Endothelial cell of umbilical vein (primary cell): ENCODE measurements around the gene GAPVD1. TPM values are rescaled to one million over a fixed set of nuclear protein-coding genes. Genes with fewer than 3 reads are reported as not detected.
A peak's percentile ranks its signal among the peaks of the same experiment; 100 is the strongest.

Source experiments
- BruUV-seq: library from RNA; stranded (reverse); fragments of 400-500 nt; replicated peaks from 2 replicates; lab custom pipeline; 2021; lab: Mats Ljungman, UMichigan
- CTCF ChIA-PET: fragments of 300-600, 350-600 bp; sonication (Branson Sonifier 250); formaldehyde crosslinking; loops from one replicate; lab custom pipeline; 2021; ENCODE audit warnings: antibody characterized with exemption, inconsistent platforms; lab: Charles Lee
- POLR2A ChIA-PET: fragments of 300-600, 350-600 bp; sonication (Branson Sonifier 250); formaldehyde crosslinking; loops from one replicate; lab custom pipeline; 2021; ENCODE audit warnings: antibody characterized with exemption, inconsistent platforms; lab: Charles Lee
- DNase-seq: peaks from one replicate; pipeline ENCODE4 v3.0.0-alpha.2; 2011; ENCODE audit warnings: low read depth, low spot score
- FAIRE-seq: peaks from 2 replicates; lab custom pipeline; 2011; peaks lifted over from hg19 to GRCh38; lab: Jason Lieb, UNC
- H2AFZ ChIP-seq: 2 replicates; pipeline ENCODE4 v1.6.0; 2012; ENCODE audit warnings: low read depth, low read length, control low read depth, inconsistent platforms
- H3K27ac ChIP-seq: 2 replicates; pipeline ENCODE4 v1.5.1; 2011; ENCODE audit warnings: low read depth, mild to moderate bottlenecking, control low read depth, low read length, moderate library complexity; ENCODE audit not compliant: insufficient read depth
- H3K27me3 ChIP-seq, 2 experiments: 2 replicates each; pipeline versions ENCODE4 v1.6.0 to v1.6.1; 2011; ENCODE audit warnings: low read length in 2 of 2, mixed read lengths in 1 of 2; ENCODE audit not compliant: control insufficient read depth in 2 of 2, insufficient read depth in 2 of 2
- H3K36me3 ChIP-seq, 2 experiments: 2 replicates in 1 of 2; 3 replicates in 1 of 2; pipeline ENCODE4 v1.5.1; 2011; ENCODE audit warnings: low read length in 2 of 2, mild to moderate bottlenecking in 1 of 2, moderate library complexity in 1 of 2; ENCODE audit not compliant: control insufficient read depth in 2 of 2, insufficient read depth in 2 of 2; ENCODE audit errors: extremely low read depth in 1 of 2
- H3K4me1 ChIP-seq: 3 replicates; pipeline ENCODE4 v1.5.1; 2011; ENCODE audit warnings: mild to moderate bottlenecking, low read length; ENCODE audit not compliant: control insufficient read depth, insufficient read depth; ENCODE audit errors: extremely low read depth
- H3K4me2 ChIP-seq: 2 replicates; pipeline ENCODE4 v1.6.1; 2011; ENCODE audit warnings: low read length, control low read depth, mixed read lengths; ENCODE audit not compliant: insufficient read depth
- H3K4me3 ChIP-seq, 3 experiments: fragments of 200-600 bp in 1 of 3; sonication (generic), shearing (Covaris generic) in 1 of 3; replicated peaks in 1 of 3; 2 replicates each; pipeline ENCODE4 v1.5.1; 2011 to 2016; ENCODE audit warnings: control low read depth in 3 of 3, low read length in 3 of 3, mild to moderate bottlenecking in 2 of 3, inconsistent platforms in 1 of 3, low read depth in 1 of 3, moderate library complexity in 1 of 3; ENCODE audit not compliant: insufficient read depth in 1 of 3
- H3K79me2 ChIP-seq: 2 replicates; pipeline ENCODE4 v1.6.0; 2012; ENCODE audit warnings: low read length, inconsistent platforms; ENCODE audit not compliant: control insufficient read depth, insufficient read depth
- H3K9ac ChIP-seq: replicated peaks from 2 replicates; pipeline ENCODE3; 2011; ENCODE audit warnings: low read length, control low read depth; ENCODE audit not compliant: insufficient read depth; ENCODE audit errors: extremely low read depth
- H3K9me1 ChIP-seq: replicated peaks from 3 replicates; pipeline ENCODE4 v1.6.0; 2011; ENCODE audit warnings: mild to moderate bottlenecking, low read length; ENCODE audit not compliant: control insufficient read depth, insufficient read depth; ENCODE audit errors: extremely low read depth
- H3K9me3 ChIP-seq: replicated peaks from 2 replicates; pipeline ENCODE4 v1.5.1; 2012; ENCODE audit warnings: low read length, inconsistent platforms; ENCODE audit not compliant: control insufficient read depth, insufficient read depth
- H4K20me1 ChIP-seq: replicated peaks from 2 replicates; pipeline ENCODE3; 2011; ENCODE audit warnings: mild to moderate bottlenecking, low read length; ENCODE audit not compliant: control insufficient read depth, insufficient read depth; ENCODE audit errors: extremely low read depth
- CTCF ChIP-seq, 2 donors: IDR thresholded peaks; 1 replicate in 1 of 2; 2 replicates in 1 of 2; pipeline ENCODE4 v1.5.1; 2011; ENCODE audit warnings: low read length in 2 of 2, mild to moderate bottlenecking in 2 of 2, moderate library complexity in 2 of 2, control low read depth in 1 of 2, inconsistent platforms in 1 of 2, low read depth in 1 of 2; ENCODE audit not compliant: insufficient read depth in 1 of 2; ENCODE audit errors: extremely low read depth in 1 of 2
- EZH2 ChIP-seq: IDR thresholded peaks from 2 replicates; pipeline ENCODE4 v1.6.1; 2012; ENCODE audit warnings: borderline replicate concordance, low read depth, mild to moderate bottlenecking, moderate library complexity, low read length, inconsistent platforms; ENCODE audit not compliant: severe bottlenecking
- FOS ChIP-seq: IDR thresholded peaks from 2 replicates; pipeline ENCODE4 v1.6.1; 2011; ENCODE audit warnings: mild to moderate bottlenecking, low read length, moderate library complexity, borderline replicate concordance; ENCODE audit not compliant: insufficient read depth
- GATA2 ChIP-seq: IDR thresholded peaks from 2 replicates; pipeline ENCODE4 v1.7.0; 2011; ENCODE audit warnings: low read depth, mild to moderate bottlenecking, moderate library complexity, mixed read lengths, low read length; ENCODE audit not compliant: insufficient read length, insufficient read depth
- JUN ChIP-seq: IDR thresholded peaks from 2 replicates; pipeline ENCODE4 v1.6.1; 2011; ENCODE audit warnings: borderline replicate concordance, low read depth; ENCODE audit not compliant: insufficient read length, insufficient read depth
- MYC ChIP-seq: IDR thresholded peaks from one replicate; pipeline ENCODE4 v1.6.1; 2011; ENCODE audit warnings: mild to moderate bottlenecking, low read depth, low read length
- POLR2A ChIP-seq: IDR thresholded peaks from 2 replicates; pipeline ENCODE4 v1.6.1; 2012; ENCODE audit warnings: low read depth, mild to moderate bottlenecking, control low read depth, low read length
- POLR2AphosphoS5 ChIP-seq: IDR thresholded peaks from 2 replicates; pipeline ENCODE4 v1.6.1; 2012; ENCODE audit warnings: low read depth, mild to moderate bottlenecking, control low read depth, low read length, moderate library complexity; ENCODE audit not compliant: insufficient read depth
- dilution Hi-C: fragments of 300-500 bp; cut with MboI; formaldehyde crosslinking; loops from one replicate; pipeline ENCODE4 v1.15.0; 2019; ENCODE audit warnings: low sequenced_read_pairs; ENCODE audit not compliant: extremely low pct_ligation_motif_present
- intact Hi-C: fragments of 100-400 bp; cut with micrococcal nuclease; formaldehyde crosslinking; loops from one replicate; pipeline ENCODE4 v1.10.0; 2022
- polyA plus RNA-seq, 4 experiments: library from polyadenylated mRNA; depleted of rRNA in 3 of 4; stranded (reverse) in 3 of 4; unstranded in 1 of 4; fragments of >200 nt; gene quantifications; 2 replicates each; pipeline versions ENCODE4 v1.2.1 to v1.2.3, GENCODE V29; 2011 to 2012; ENCODE audit warnings: missing spikeins in 1 of 4
- total RNA-seq: library from RNA; stranded (reverse); gene quantifications from 2 replicates; pipeline ENCODE4 v1.2.3, GENCODE V29; 2021
- TF ChIP-seq, protein P1 (sequence below): IDR thresholded peaks from 2 replicates; pipeline ENCODE4 v1.6.1; 2011; ENCODE audit not compliant: insufficient read depth, insufficient read length

GAPVD1 gene
- total and polyA plus RNA-seq, 2 donors (not counting 3 experiments of a cell fraction or from before 2014, with no cell fraction given), result 10.7 to 53.2 TPM

DNA sequence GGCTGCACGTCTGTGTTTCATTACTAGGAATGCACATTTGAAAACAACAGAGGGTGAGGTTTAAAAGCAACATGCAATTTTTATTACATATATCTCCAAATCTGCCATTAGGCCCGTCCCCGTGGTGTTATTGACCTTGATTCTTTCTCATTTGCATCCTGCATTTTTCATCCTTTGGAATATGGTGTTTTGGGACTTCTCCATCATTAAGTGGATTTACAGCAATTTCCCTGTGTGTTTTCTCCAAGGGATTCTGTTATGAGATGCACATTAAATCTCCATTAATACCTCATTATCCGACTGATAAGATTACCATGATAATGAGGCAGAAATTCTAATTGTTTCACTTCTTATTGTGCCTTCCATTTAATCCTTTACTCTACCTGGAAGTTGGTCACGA is 117.6 kb downstream of the GAPVD1 start:
- CTCF ChIA-PET, result interaction anchor here (1.2 to 2.7 kb wide), 3 partner anchors 17 to 1112 kb away, joined by 3 to 10 read pairs (median 4); partner anchors contain the start of gene WDR38

GRCh38 chr9:125380406-125380805 is 118.8 kb downstream of the GAPVD1 start:
- Histone ChIP-seq H3K4me2 (no peak overlapping the region), H2AFZ (no peak overlapping the region), H3K9me3 (no peaks in the 10 kb centered on the region), H3K36me3 (no peaks in the 10 kb centered on the region), H3K4me3 (no peak overlapping the region), H3K27me3 (peaks cover 0 to 4% of the 10 kb centered on the region in 2 experiments), H3K4me1 (no peaks in the 10 kb centered on the region), H3K27ac (no peak overlapping the region), H4K20me1 (no peaks in the 10 kb centered on the region), H3K9ac (no peak overlapping the region), H3K79me2 (no peaks in the 10 kb centered on the region), H3K9me1 (no peaks in the 10 kb centered on the region)
- ChIA-PET POLR2A (no interaction called here), CTCF (interaction anchor here (0.8 to 1.5 kb wide), 3 partner anchors 18 to 1111 kb away, joined by 3 read pairs; no protein-coding TSS in a partner anchor)
- intact Hi-C loops (no loop called here), dilution Hi-C loops (no loop called here)
- FAIRE-seq, result no peak
- DNase-seq, result no peak
- BruUV-seq, result no TSS peak
- TF ChIP-seq FOS, result no peak
- TF ChIP-seq POLR2AphosphoS5, result no peak
- TF ChIP-seq EZH2, result no peak
- TF ChIP-seq CTCF (IDR thresholded peaks at IDR 0.05; ENCODE audit: extremely low read depth in 1 of 2, insufficient read depth in 1 of 2, low read depth in 1 of 2, low read length in 2 of 2), result no peak
- no peak for TF ChIP-seq JUN
- TF ChIP-seq GATA2, result no peak
- TF ChIP-seq, protein P1, sequence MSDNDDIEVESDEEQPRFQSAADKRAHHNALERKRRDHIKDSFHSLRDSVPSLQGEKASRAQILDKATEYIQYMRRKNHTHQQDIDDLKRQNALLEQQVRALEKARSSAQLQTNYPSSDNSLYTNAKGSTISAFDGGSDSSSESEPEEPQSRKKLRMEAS, result no peak
- no peak for TF ChIP-seq POLR2A
- no peak for TF ChIP-seq MYC

More for the DNA sequence above, 117.6 kb downstream of the GAPVD1 start:
- Histone ChIP-seq H3K36me3 (no peaks in the 10 kb centered on the region), H3K9ac (no peak overlapping the region), H3K4me2 (no peak overlapping the region), H3K27ac (no peak overlapping the region), H3K27me3 (peaks cover 0 to 4% of the 10 kb centered on the region in 2 experiments), H4K20me1 (no peaks in the 10 kb centered on the region), H3K79me2 (no peaks in the 10 kb centered on the region), H3K9me1 (no peaks in the 10 kb centered on the region), H3K4me3 (no peak overlapping the region), H3K9me3 (no peaks in the 10 kb centered on the region), H3K4me1 (no peaks in the 10 kb centered on the region), H2AFZ (no peak overlapping the region)
- dilution Hi-C loops (no loop called here), intact Hi-C loops (no loop called here)
- DNase-seq, result no peak
- no peak for TF ChIP-seq JUN
- TF ChIP-seq EZH2, result no peak
- no TSS peak for BruUV-seq
- FAIRE-seq, result peak; percentile 31
- POLR2A ChIA-PET, result no interaction called here
